Measurements from ENCODE around the gene PIGV. TPM values are rescaled to one million over a fixed set of nuclear protein-coding genes. Genes with fewer than 3 reads are reported as not detected.

The PIGV gene
- total and polyA plus RNA-seq, 5 donors, result 3.9 to 7.3 (median 5.4) TPM

DNA sequence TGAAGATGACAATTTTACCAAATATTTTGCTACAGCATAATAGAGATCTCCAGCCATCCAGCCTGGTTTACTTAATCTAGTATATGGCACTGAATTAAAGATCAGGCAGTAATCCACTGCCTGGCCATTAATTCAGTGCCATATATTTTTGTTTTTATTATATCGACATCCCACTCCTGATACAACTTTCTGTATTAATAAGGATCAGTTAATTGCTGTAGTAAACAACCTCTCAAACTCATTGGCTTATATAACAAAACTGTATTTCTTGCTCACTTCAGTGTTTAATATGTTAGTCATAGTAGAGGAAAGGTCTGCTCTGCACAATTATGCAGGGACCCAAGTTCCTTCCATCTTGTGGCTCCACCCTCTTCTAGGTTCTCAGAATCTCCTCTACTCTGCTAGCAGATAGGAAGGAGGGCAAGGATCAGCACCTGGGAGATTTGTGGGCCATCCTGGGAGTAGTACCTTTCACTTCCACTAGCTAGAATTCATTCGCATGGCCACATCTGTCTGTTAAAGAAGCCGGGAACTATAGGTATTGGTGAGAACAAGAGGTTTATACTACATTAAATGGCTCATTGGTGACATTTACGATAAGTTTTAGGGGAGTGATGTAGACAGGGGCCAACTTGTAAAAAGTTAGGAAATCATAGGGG lies 35.1 kb downstream of the PIGV start:
- H3K4me3 ChIP-seq (ENCODE audit: low read length), result no peak overlapping the region
- H3K4me1 ChIP-seq (ENCODE audit: control insufficient read depth, insufficient read depth, low read length), result no peaks in the 10 kb centered on the region
- H3K27me3 ChIP-seq (ENCODE audit: control insufficient read depth, insufficient read depth), result no peaks in the 10 kb centered on the region
- no peak overlapping the region for H3K27ac ChIP-seq (ENCODE audit: low read length)
- DNase-seq (no peak), ATAC-seq (no peak)
- H3K9me3 ChIP-seq (ENCODE audit: control insufficient read depth, low read length), result no peaks in the 10 kb centered on the region
- 93% methylated on average over 4 of the region's 4 CpGs for WGBS
- intact Hi-C loops (cut with DNase I), result no loop called here

GRCh38 chr1:26824731-26825130 lies 37.0 kb downstream of the PIGV start:
- H3K4me1 ChIP-seq (ENCODE audit: control insufficient read depth, insufficient read depth, low read length), result peaks cover 2% of the 10 kb centered on the region
- H3K4me3 ChIP-seq (ENCODE audit: low read length), result no peak overlapping the region
- 89% methylated on average over 3 of the region's 3 CpGs for WGBS
- no peak overlapping the region for H3K27ac ChIP-seq (ENCODE audit: low read length)
- no peaks in the 10 kb centered on the region for H3K9me3 ChIP-seq (ENCODE audit: control insufficient read depth, low read length)
- no peak for ATAC-seq
- no peak for DNase-seq
- no peaks in the 10 kb centered on the region for H3K27me3 ChIP-seq (ENCODE audit: control insufficient read depth, insufficient read depth)
- intact Hi-C loops (cut with DNase I), result no loop called here

- Histone ChIP-seq H3K4me3 (ENCODE audit: low read length) (peak within 1 kb of the TSS; percentile 99), H3K27me3 (ENCODE audit: control insufficient read depth, insufficient read depth) (no peaks in the 10 kb centered on the region), H3K27ac (ENCODE audit: low read length) (peak within 1 kb of the TSS; percentile 87), H3K4me1 (ENCODE audit: control insufficient read depth, insufficient read depth, low read length) (peaks cover 5% of the 10 kb centered on the region), H3K9me3 (ENCODE audit: control insufficient read depth, low read length) (no peaks in the 10 kb centered on the region)
- ATAC-seq (peak; percentile 79 to 85), DNase-seq (peak; percentile 70 to 91 (median 90))
- under 1% methylated on average over 107 of the region's 107 CpGs for WGBS
- intact Hi-C loops (cut with DNase I), result no loop called here
These were observed 38.7 kb downstream of the PIGV start, which contains the start of gene ZDHHC18 for GRCh38 chr1:26826261-26827105. Gene ZDHHC18, plus strand, starts transcription at chr1:26826688. Its CDS starts 117 bp downstream, at chr1:26826805.

DNA sequence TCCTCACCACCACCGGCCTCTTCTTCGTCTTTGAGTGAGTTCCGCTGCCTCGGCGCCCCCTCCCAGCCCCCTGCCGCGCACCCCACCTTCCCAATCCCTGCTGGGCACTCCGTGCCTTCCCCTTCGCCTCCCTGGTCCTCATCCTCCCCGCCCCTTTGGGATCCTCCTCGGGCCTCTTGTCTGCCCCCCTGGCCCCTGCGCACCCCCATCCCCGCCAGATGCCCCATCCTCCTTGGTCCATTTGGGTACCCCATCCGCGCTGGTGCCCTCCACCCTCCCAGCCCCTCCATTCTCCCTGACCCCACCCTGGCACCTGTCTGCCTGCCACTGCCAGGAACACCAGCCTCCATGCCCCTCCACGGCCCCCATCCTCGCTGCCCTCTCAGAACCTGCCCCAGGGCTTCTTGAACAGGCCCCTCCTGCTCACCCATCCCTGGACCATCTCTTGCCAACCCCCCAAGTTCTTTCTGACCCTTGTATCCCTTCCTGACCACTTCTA lies 39.4 kb downstream of the PIGV start:
- Histone ChIP-seq H3K9me3 (ENCODE audit: control insufficient read depth, low read length) (no peaks in the 10 kb centered on the region), H3K27ac (ENCODE audit: low read length) (peak overlapping the region; percentile 1), H3K4me1 (ENCODE audit: control insufficient read depth, insufficient read depth, low read length) (peaks cover 5% of the 10 kb centered on the region), H3K27me3 (ENCODE audit: control insufficient read depth, insufficient read depth) (no peaks in the 10 kb centered on the region), H3K4me3 (ENCODE audit: low read length) (peak overlapping the region; percentile 99)
- WGBS, result 3% methylated on average over 17 of the region's 17 CpGs
- peak in 1 of 3 donors; percentile 63 for DNase-seq
- ATAC-seq, result peak in 1 of 2 donors; percentile 8
- intact Hi-C loops (cut with DNase I), result no loop called here

DNA sequence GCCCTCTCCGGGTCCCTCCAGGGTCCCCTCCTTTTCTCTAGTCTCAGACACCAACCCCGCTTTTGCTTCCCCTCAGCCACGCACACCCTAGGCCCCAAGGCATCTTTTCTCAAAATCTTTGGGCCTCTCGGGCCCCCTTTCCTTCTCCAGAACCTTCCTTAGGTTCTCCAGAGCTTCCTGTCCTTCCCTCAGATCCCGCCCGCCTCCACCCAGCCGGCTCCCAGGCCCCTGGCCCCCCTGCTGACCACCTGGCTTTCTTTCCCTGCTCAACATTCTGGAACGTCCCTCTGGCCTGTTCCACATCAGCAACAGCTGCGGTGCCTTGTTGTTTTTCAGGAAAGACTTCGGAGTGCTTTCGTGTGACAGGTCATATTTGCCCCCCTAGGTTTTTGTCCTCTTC lies 39.9 kb downstream of the PIGV start:
- Histone ChIP-seq H3K27me3 (ENCODE audit: control insufficient read depth, insufficient read depth) (no peaks in the 10 kb centered on the region), H3K27ac (ENCODE audit: low read length) (peak overlapping the region; percentile 1), H3K4me1 (ENCODE audit: control insufficient read depth, insufficient read depth, low read length) (peaks cover 5% of the 10 kb centered on the region), H3K4me3 (ENCODE audit: low read length) (peak overlapping the region; percentile 99), H3K9me3 (ENCODE audit: control insufficient read depth, low read length) (no peaks in the 10 kb centered on the region)
- intact Hi-C loops (cut with DNase I), result no loop called here
- ATAC-seq (no peak), DNase-seq (no peak)
- 21% methylated on average over 11 of the region's 11 CpGs for WGBS

- WGBS, result 29% methylated on average over 4 of the region's 4 CpGs
- DNase-seq, result peak in 2 of 3 donors; percentile 70 to 74
- intact Hi-C loops (cut with DNase I), result no loop called here
These were observed 40.8 kb downstream of the PIGV start for GRCh38 chr1:26828411-26828991.

GRCh38 chr1:26829184-26829911 lies 41.6 kb downstream of the PIGV start:
- intact Hi-C loops (cut with DNase I), result no loop called here
- Histone ChIP-seq H3K9me3 (ENCODE audit: control insufficient read depth, low read length) (no peaks in the 10 kb centered on the region), H3K4me1 (ENCODE audit: control insufficient read depth, insufficient read depth, low read length) (peaks cover 5% of the 10 kb centered on the region), H3K27me3 (ENCODE audit: control insufficient read depth, insufficient read depth) (no peaks in the 10 kb centered on the region), H3K4me3 (ENCODE audit: low read length) (no peak overlapping the region), H3K27ac (ENCODE audit: low read length) (peak overlapping the region; percentile 53)
- DNase-seq, result no peak
- WGBS, result 79% methylated on average over 6 of the region's 6 CpGs
- ATAC-seq, result no peak

More at GRCh38 chr1:26828411-26828991, 40.8 kb downstream of the PIGV start:
- Histone ChIP-seq H3K4me3 (ENCODE audit: low read length) (no peak overlapping the region), H3K27me3 (ENCODE audit: control insufficient read depth, insufficient read depth) (no peaks in the 10 kb centered on the region), H3K27ac (ENCODE audit: low read length) (peak overlapping the region; percentile 53), H3K4me1 (ENCODE audit: control insufficient read depth, insufficient read depth, low read length) (peaks cover 5% of the 10 kb centered on the region), H3K9me3 (ENCODE audit: control insufficient read depth, low read length) (no peaks in the 10 kb centered on the region)
- peak; percentile 36 to 38 for ATAC-seq

- ATAC-seq (no peak), DNase-seq (no peak)
- Histone ChIP-seq H3K4me3 (ENCODE audit: low read length) (no peak overlapping the region), H3K4me1 (ENCODE audit: control insufficient read depth, insufficient read depth, low read length) (peaks cover 5% of the 10 kb centered on the region), H3K27me3 (ENCODE audit: control insufficient read depth, insufficient read depth) (no peaks in the 10 kb centered on the region), H3K9me3 (ENCODE audit: control insufficient read depth, low read length) (no peaks in the 10 kb centered on the region), H3K27ac (ENCODE audit: low read length) (no peak overlapping the region)
- intact Hi-C loops (cut with DNase I), result no loop called here
- 94% methylated on average over 3 of the region's 3 CpGs for WGBS
These were observed 43.3 kb downstream of the PIGV start for GRCh38 chr1:26831059-26831458.

GRCh38 chr1:26831546-26832248 lies 43.9 kb downstream of the PIGV start:
- ATAC-seq (no peak), DNase-seq (no peak)
- WGBS, result 69% methylated on average over 3 of the region's 3 CpGs
- Histone ChIP-seq H3K4me3 (ENCODE audit: low read length) (no peak overlapping the region), H3K27me3 (ENCODE audit: control insufficient read depth, insufficient read depth) (no peaks in the 10 kb centered on the region), H3K27ac (ENCODE audit: low read length) (no peak overlapping the region), H3K4me1 (ENCODE audit: control insufficient read depth, insufficient read depth, low read length) (peaks cover 5% of the 10 kb centered on the region), H3K9me3 (ENCODE audit: control insufficient read depth, low read length) (no peaks in the 10 kb centered on the region)
- intact Hi-C loops (cut with DNase I), result no loop called here
